Colonic mucosa (tissue), 4 donors: ENCODE results near the gene MSI2. TPM values are rescaled to one million over a fixed set of nuclear protein-coding genes. Genes with fewer than 3 reads are reported as not detected.

Experiments used
- DNase-seq: peaks from one replicate; pipeline ENCODE4 v3.0.0-alpha.2; 2020
- H3K27ac ChIP-seq: fragments of 200-600 bp; one replicate; pipeline ENCODE4 v1.8.0; 2021
- H3K27me3 ChIP-seq: fragments of 200-600 bp; one replicate; pipeline ENCODE4 v1.8.0; 2021
- H3K36me3 ChIP-seq: fragments of 200-600 bp; one replicate; pipeline ENCODE4 v1.8.0; 2021
- H3K4me1 ChIP-seq: fragments of 200-600 bp; one replicate; pipeline ENCODE4 v1.8.0; 2021; ENCODE audit warnings: mild to moderate bottlenecking
- H3K4me3 ChIP-seq: fragments of 200-600 bp; one replicate; pipeline ENCODE4 v1.8.0; 2021
- H3K9ac ChIP-seq, 2 donors: one replicate each; pipeline ENCODE4 v1.7.0; 2013; ENCODE audit warnings: control low read depth in 2 of 2, low read depth in 2 of 2, low read length in 2 of 2
- H3K9me3 ChIP-seq: fragments of 200-600 bp; one replicate; pipeline ENCODE4 v1.8.0; 2021
- intact Hi-C: fragments of 100-400 bp; cut with DNase I; formaldehyde crosslinking; loops from one replicate; pipeline ENCODE4 v1.14.1; 2022
- total RNA-seq, 2 donors: library from RNA; stranded (reverse); fragmentation: NEBNext Ultra II Directional in 1 of 2; extraction: Animal tissue kit (Norgen Biotek cat#: 25700) in 1 of 2; gene quantifications; one replicate each; pipeline ENCODE4 v1.2.1, GENCODE V29; 2021
- TF ChIP-seq, protein P1 (sequence below): fragments of 200-600 bp; IDR thresholded peaks from one replicate; pipeline ENCODE4 v1.8.0; 2022; ENCODE audit warnings: antibody characterized with exemption, mild to moderate bottlenecking
- donor health status: healthy.
- donor health status: DM: no; HTN: no; CAD: no.
- donor health status: DM: no; HTN: no; CAD: no.

MSI2 gene
- total RNA-seq, 2 donors from 2014 or later: 61.6 to 75.4 TPM

- no peak overlapping the region for H3K4me3 ChIP-seq
- H3K36me3 ChIP-seq: no peaks in the 10 kb centered on the region
- H3K27ac ChIP-seq: no peak overlapping the region
- H3K27me3 ChIP-seq: no peaks in the 10 kb centered on the region
- H3K9me3 ChIP-seq: no peaks in the 10 kb centered on the region
- no peak overlapping the region for H3K9ac ChIP-seq
- peaks cover 3% of the 10 kb centered on the region for H3K4me1 ChIP-seq
- DNase-seq: no peak
- intact Hi-C loops: no loop called here
- TF ChIP-seq, protein P1, sequence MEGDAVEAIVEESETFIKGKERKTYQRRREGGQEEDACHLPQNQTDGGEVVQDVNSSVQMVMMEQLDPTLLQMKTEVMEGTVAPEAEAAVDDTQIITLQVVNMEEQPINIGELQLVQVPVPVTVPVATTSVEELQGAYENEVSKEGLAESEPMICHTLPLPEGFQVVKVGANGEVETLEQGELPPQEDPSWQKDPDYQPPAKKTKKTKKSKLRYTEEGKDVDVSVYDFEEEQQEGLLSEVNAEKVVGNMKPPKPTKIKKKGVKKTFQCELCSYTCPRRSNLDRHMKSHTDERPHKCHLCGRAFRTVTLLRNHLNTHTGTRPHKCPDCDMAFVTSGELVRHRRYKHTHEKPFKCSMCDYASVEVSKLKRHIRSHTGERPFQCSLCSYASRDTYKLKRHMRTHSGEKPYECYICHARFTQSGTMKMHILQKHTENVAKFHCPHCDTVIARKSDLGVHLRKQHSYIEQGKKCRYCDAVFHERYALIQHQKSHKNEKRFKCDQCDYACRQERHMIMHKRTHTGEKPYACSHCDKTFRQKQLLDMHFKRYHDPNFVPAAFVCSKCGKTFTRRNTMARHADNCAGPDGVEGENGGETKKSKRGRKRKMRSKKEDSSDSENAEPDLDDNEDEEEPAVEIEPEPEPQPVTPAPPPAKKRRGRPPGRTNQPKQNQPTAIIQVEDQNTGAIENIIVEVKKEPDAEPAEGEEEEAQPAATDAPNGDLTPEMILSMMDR: no peak
Measured at GRCh38 chr17:57370619-57371018, 114.3 kb downstream of the MSI2 start.

DNA sequence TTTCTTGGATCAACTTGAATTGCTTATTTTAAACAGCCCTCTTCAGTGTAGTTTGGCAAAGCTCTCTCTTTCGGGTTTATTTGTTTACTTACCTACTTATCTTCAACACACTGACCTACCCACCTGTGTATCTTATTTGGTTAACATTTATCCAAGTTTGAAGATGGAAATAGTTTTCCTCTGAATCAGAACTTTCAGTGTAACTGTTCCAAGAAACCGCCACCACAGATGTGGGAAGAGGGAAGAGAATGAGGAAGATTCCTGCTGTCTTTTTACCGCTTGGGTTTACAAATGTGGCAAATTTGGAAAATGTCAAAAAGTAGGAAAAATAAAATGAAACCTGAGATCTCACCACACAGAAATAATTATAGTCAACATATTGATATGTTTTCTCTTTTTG is 115.8 kb downstream of the MSI2 start:
- no peak overlapping the region for H3K9ac ChIP-seq
- no peaks in the 10 kb centered on the region for H3K27me3 ChIP-seq
- H3K9me3 ChIP-seq: no peaks in the 10 kb centered on the region
- TF ChIP-seq, protein P1: no peak
- H3K4me3 ChIP-seq: no peak overlapping the region
- DNase-seq: no peak
- intact Hi-C loops: no loop called here
- no peaks in the 10 kb centered on the region for H3K36me3 ChIP-seq
- H3K27ac ChIP-seq: no peak overlapping the region
- H3K4me1 ChIP-seq: peaks cover 3% of the 10 kb centered on the region

- intact Hi-C loops: no loop called here
- H3K9ac ChIP-seq: no peak overlapping the region
- H3K4me3 ChIP-seq: no peak overlapping the region
- no peaks in the 10 kb centered on the region for H3K36me3 ChIP-seq
- peaks cover 3% of the 10 kb centered on the region for H3K4me1 ChIP-seq
- DNase-seq: no peak
- no peaks in the 10 kb centered on the region for H3K9me3 ChIP-seq
- H3K27ac ChIP-seq: no peak overlapping the region
- no peaks in the 10 kb centered on the region for H3K27me3 ChIP-seq
- TF ChIP-seq, protein P1: no peak
Measured at GRCh38 chr17:57373048-57373447, 116.7 kb downstream of the MSI2 start.

DNA sequence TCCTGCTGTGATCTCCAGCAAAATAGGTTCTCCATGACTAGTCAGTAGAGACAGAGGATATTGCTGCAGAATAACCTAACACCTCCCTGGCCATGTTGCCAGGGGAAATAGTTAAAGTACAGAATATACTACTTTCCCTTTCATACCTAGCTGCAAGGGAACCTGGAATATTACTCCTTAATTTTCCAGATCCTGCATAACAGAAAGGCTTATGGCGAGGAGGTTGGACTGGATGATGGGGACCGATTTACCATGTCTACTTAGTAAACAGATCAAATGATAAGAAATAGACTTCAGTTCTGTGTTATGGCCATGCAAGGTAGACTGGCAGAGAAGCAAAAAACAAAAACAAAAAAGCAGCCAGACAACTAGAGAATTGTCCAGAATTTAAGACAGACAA is 117.4 kb downstream of the MSI2 start:
- intact Hi-C loops: no loop called here
- H3K27me3 ChIP-seq: no peaks in the 10 kb centered on the region
- no peak for DNase-seq
- H3K4me3 ChIP-seq: no peak overlapping the region
- peaks cover 3% of the 10 kb centered on the region for H3K4me1 ChIP-seq
- no peaks in the 10 kb centered on the region for H3K36me3 ChIP-seq
- TF ChIP-seq, protein P1: no peak
- no peaks in the 10 kb centered on the region for H3K9me3 ChIP-seq
- no peak overlapping the region for H3K27ac ChIP-seq
- H3K9ac ChIP-seq: no peak overlapping the region

DNA sequence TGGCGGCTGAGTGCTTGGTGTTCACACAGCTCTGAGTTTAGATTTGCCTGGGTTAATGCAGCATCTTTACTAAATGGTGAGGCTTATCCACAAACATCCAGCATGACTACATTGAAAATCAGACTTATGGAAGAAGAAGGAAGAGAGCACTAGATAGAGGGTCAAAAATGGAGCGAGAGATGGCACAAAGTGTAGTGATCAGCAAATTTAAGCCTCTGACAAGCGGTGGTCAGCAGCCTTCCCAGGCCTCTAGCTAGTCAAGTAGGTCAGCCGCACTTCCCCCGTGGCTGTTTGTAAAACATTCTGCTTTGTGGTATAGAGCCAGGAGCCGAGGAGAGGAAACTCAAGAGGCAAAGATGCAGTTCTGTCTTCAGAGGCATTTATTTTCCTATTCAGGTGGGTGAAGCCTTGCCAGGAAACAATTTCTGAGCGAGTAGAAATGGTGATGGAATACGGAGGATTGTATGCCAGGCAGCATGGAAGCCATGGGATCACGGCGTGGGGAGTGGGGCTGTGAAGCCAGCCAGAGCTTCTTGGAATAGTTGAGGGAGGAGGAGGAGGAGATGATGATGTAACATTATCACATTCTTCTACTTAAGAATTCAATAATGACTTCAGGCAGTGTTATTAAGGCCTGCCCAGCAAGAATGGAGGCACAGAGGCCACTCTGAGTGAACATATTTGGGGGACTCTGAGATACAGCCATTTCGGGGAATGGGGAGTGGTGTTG is 118.9 kb downstream of the MSI2 start:
- Histone ChIP-seq H3K9ac (no peak overlapping the region), H3K27me3 (no peaks in the 10 kb centered on the region), H3K27ac (no peak overlapping the region), H3K9me3 (no peaks in the 10 kb centered on the region), H3K4me3 (no peak overlapping the region), H3K4me1 (peaks cover 3% of the 10 kb centered on the region), H3K36me3 (no peaks in the 10 kb centered on the region)
- intact Hi-C loops: no loop called here
- TF ChIP-seq, protein P1: no peak
- no peak for DNase-seq
